IPS-20b (cell line): ENCODE data around the gene KY.

Experiments
- H3K27ac ChIP-seq: one replicate; pipeline ENCODE4 v1.5.1; 2013; ENCODE audit warnings: low read length
- H3K27me3 ChIP-seq: 2 replicates; pipeline ENCODE4 v1.6.1; 2013; ENCODE audit warnings: mild to moderate bottlenecking, low read length, inconsistent platforms; ENCODE audit not compliant: insufficient read depth
- H3K36me3 ChIP-seq: 2 replicates; pipeline ENCODE4 v1.6.1; 2013; ENCODE audit warnings: low read depth, mild to moderate bottlenecking, inconsistent platforms, low read length, moderate library complexity; ENCODE audit not compliant: insufficient read depth
- H3K4me1 ChIP-seq: 2 replicates; pipeline ENCODE4 v1.6.1; 2013; ENCODE audit warnings: mild to moderate bottlenecking, control low read depth, inconsistent platforms, low read length, moderate library complexity; ENCODE audit not compliant: insufficient read depth
- H3K4me3 ChIP-seq: 2 replicates; pipeline ENCODE4 v1.5.1; 2013; ENCODE audit warnings: mild to moderate bottlenecking, low read length, inconsistent platforms
- H3K9ac ChIP-seq: 2 replicates; pipeline ENCODE4 v1.6.1; 2013; ENCODE audit warnings: low read depth, mild to moderate bottlenecking, inconsistent platforms, low read length, moderate library complexity
- H3K9me3 ChIP-seq: 2 replicates; pipeline ENCODE4 v1.6.1; 2013; ENCODE audit warnings: mild to moderate bottlenecking, low read depth, low read length, inconsistent platforms; ENCODE audit not compliant: insufficient read depth

Gene KY

DNA sequence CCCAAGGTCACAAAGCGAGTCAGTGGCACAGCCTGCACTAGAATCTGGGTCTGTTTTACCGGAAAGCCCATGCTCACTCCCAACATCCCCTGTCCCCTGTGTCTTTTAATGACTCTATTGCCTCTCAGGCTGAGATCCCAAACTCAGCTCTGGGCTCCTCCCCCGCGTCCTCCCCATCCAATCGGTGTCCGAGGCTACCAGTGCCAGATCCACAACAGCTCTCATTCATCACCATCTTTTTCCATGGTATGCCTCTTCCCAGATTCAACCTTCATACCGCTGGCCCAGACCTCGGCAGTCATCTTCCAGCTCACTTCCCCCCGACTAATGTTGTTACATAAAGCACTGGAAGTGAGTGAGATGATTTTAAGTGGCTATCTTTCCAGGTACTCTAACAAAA, 16.1 kb upstream of the KY start:
- Histone ChIP-seq H3K4me3 (no peak overlapping the region), H3K27ac (no peak overlapping the region), H3K9ac (no peak overlapping the region), H3K9me3 (no peaks in the 10 kb centered on the region), H3K36me3 (no peaks in the 10 kb centered on the region), H3K4me1 (no peaks in the 10 kb centered on the region), H3K27me3 (no peaks in the 10 kb centered on the region)

DNA sequence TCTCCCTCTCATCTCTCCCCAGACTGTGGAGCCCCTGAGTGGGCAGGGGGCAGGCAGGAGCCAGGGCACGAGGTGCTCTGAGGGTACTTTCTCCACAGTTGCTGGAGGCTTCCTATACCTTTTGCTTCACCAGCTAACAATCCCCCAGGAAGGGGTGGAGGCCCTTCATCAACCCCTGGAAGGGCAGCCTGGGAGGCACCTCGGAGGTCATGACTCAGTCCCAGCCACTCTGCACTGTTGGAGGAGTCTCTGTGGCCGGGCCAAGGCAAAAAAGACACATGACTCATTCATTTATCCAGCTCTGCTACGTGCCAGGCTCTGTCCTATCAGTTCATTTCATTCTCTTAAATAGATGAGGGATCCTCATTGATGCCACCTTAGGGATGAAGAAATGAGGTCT, 15.6 kb upstream of the KY start:
- H3K4me3 ChIP-seq, result no peak overlapping the region
- H3K9me3 ChIP-seq, result no peaks in the 10 kb centered on the region
- H3K4me1 ChIP-seq, result no peaks in the 10 kb centered on the region
- H3K9ac ChIP-seq, result no peak overlapping the region
- H3K27ac ChIP-seq, result no peak overlapping the region
- H3K27me3 ChIP-seq, result no peaks in the 10 kb centered on the region
- no peaks in the 10 kb centered on the region for H3K36me3 ChIP-seq

DNA sequence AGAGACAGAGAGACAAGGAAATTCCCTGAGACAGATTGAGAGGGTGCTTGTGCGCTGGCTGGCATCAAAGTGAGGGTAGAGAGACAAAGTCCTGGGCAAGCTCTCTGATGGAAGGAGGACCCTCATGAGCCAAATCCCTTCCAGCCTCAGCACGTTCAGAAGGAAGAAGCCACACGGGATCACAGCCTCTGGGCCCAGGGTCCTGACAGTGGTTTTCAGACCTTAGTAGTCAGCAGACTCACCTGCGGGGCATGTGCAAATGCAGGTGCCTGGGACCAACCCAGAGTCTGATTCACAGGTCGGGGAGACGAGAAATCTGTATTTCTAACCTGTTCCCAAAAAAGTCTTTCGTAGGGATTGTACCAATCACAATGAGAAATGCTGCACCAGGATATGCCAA, 15.2 kb upstream of the KY start:
- no peaks in the 10 kb centered on the region for H3K36me3 ChIP-seq
- H3K27ac ChIP-seq, result no peak overlapping the region
- H3K9me3 ChIP-seq, result no peaks in the 10 kb centered on the region
- no peaks in the 10 kb centered on the region for H3K4me1 ChIP-seq
- no peaks in the 10 kb centered on the region for H3K27me3 ChIP-seq
- H3K4me3 ChIP-seq, result no peak overlapping the region
- H3K9ac ChIP-seq, result no peak overlapping the region

DNA sequence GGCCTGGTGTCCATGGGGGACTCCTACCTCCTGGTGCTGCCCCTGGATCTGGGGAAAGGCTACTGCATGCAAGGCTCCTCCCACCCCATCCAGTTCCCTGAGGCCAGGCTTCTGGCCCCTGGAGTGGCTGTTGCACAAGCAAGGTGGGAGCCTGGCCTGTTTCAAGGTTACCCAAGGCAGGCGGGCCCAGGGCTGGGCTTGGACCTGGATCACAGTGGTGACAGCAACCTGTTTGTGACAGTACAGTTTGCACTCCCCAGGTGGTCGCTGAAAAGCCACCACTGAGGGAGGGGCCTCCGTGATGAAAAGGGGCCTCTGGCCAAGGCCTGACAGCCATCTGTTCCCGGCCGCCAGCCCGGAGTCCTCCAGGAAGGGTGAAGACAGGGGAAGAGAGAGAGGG, 14.4 kb upstream of the KY start:
- Histone ChIP-seq H3K27ac (no peak overlapping the region), H3K36me3 (no peaks in the 10 kb centered on the region)

DNA sequence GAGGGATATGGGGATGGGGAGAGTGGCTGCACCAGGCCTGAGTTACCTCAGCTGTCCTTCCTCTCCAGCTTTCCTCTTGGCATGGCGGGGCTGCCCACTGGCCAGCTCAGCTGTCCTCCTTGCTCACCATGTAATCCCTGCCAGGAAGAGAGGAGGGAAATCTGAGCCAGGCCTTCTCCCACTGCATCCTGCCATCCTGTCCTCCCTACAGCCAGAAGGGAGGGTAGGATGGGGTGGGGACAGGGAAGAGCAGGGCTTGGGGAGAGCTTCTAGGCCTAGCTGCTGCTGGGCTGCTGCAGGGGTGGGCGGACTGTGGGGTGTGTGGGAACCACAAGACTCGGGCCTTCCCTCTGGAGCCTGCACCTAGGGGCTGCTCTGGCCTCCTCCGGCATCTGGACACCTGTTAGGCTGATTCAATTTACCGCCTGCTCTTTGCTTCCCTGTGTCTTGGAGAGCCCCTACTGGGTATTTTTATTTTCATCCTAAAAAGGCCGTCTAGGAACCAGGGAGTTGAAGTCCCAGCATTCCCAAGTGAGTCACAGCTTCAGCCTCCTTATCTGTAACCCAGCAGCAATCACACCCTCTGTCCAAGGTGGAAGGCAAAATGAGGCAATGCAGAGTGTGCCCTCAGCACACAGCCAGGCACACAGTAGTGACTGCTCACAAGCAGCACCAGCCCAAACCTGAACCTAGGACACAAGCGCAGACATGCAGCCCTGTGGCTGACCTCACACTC, 13.1 kb upstream of the KY start:
- H3K9me3 ChIP-seq, result no peaks in the 10 kb centered on the region
- H3K9ac ChIP-seq, result no peak overlapping the region
- H3K4me3 ChIP-seq, result no peak overlapping the region
- H3K27ac ChIP-seq, result no peak overlapping the region
- H3K27me3 ChIP-seq, result 0 out of 2 replicates have a peak, but pooled peaks cover 3% of the 10 kb centered on the region
- H3K4me1 ChIP-seq, result no peaks in the 10 kb centered on the region; the same call in 1 of the 2 replicates
- H3K36me3 ChIP-seq, result no peaks in the 10 kb centered on the region

More for the DNA sequence above, 14.4 kb upstream of the KY start:
- Histone ChIP-seq H3K9ac (no peak overlapping the region), H3K9me3 (no peaks in the 10 kb centered on the region), H3K4me3 (no peak overlapping the region), H3K4me1 (no peaks in the 10 kb centered on the region), H3K27me3 (0 out of 2 replicates have a peak, but pooled peaks cover 3% of the 10 kb centered on the region)

DNA sequence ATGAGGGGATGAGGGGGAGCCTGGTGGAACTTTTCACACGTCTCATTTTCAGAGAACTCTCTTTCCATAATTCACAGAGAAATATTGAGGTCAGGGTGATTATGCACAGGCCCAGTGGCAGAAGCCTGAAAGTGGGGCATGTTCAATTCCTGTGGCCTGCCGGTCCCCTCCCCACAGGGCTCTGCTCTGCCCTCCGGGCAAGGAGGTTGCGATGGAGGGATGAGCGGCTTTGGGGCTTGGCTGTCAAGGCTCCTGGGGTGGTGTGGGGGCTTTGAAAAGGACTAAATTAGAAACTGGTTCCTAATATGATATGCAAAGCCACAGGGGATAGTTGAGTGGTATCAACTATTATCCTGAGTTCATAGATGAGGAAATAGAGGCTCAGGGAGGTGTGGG, 9.2 kb upstream of the KY start:
- no peaks in the 10 kb centered on the region for H3K9me3 ChIP-seq
- H3K27ac ChIP-seq, result no peak overlapping the region
- H3K4me3 ChIP-seq, result no peak overlapping the region
- H3K36me3 ChIP-seq, result no peaks in the 10 kb centered on the region
- H3K27me3 ChIP-seq, result peaks cover 19% of the 10 kb centered on the region
- H3K9ac ChIP-seq, result no peak overlapping the region
- H3K4me1 ChIP-seq, result no peaks in the 10 kb centered on the region; the same call in 1 of the 2 replicates

DNA sequence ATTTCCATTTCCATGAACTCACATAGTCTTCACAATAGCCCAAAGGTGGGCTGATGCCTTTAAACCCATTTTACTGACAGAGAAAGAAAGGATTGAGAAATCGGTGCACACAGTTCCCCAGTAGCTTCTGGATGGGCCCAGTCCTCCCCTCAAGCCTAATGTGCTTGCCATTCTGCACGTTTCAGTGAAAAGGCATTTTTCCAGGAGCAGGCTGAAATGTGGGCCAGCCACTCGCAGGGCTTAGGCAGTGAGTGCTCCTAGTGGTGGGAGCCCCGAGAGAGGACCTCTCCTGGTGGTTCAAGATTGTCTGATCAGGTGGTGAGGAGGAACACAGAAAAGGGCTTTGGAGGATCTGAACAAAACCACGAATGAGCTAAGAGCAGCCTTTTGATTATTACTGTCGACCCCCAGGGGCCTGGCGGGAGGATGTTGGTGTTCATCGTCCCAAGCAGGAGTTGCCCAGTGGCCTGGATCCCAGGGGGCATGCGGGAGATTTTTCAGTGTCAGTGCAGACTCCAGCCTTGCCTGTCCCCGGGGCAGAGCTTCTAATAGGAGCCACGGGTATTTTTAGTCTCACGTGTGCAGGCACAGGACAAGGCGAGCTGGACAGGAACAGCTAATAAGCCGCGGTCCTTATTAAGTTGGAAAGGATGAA, 8.7 kb upstream of the KY start:
- H3K9me3 ChIP-seq, result no peaks in the 10 kb centered on the region
- no peak overlapping the region for H3K27ac ChIP-seq
- peaks cover 24% of the 10 kb centered on the region for H3K27me3 ChIP-seq
- no peak overlapping the region for H3K9ac ChIP-seq
- no peak overlapping the region for H3K4me3 ChIP-seq
- no peaks in the 10 kb centered on the region for H3K36me3 ChIP-seq
- H3K4me1 ChIP-seq, result no peaks in the 10 kb centered on the region; the same call in 1 of the 2 replicates

DNA sequence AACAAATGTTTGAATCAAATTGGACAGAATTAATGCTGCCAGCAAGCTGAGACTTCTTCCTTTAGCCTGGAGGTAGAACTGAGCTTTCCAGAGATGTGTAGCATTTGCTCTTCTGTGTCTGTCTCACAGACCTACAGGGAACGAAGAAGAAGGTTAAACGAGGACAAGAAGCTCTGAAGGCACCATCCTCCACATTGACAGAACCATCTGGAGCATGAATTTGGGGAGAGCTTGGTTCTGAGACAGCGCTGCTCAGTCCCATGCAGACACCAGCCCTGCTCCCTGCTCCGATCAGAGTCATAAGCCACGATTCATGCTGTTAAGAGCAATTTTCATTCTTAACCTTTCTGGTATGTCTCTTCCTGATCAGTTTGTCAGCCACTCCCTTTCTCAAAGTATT, 7.7 kb upstream of the KY start:
- H3K27me3 ChIP-seq, result peaks cover 34% of the 10 kb centered on the region
- no peak overlapping the region for H3K27ac ChIP-seq
- no peaks in the 10 kb centered on the region; the same call in 1 of the 2 replicates for H3K4me1 ChIP-seq
- no peaks in the 10 kb centered on the region for H3K36me3 ChIP-seq
- no peak overlapping the region for H3K4me3 ChIP-seq
- H3K9me3 ChIP-seq, result no peaks in the 10 kb centered on the region
- no peak overlapping the region for H3K9ac ChIP-seq

DNA sequence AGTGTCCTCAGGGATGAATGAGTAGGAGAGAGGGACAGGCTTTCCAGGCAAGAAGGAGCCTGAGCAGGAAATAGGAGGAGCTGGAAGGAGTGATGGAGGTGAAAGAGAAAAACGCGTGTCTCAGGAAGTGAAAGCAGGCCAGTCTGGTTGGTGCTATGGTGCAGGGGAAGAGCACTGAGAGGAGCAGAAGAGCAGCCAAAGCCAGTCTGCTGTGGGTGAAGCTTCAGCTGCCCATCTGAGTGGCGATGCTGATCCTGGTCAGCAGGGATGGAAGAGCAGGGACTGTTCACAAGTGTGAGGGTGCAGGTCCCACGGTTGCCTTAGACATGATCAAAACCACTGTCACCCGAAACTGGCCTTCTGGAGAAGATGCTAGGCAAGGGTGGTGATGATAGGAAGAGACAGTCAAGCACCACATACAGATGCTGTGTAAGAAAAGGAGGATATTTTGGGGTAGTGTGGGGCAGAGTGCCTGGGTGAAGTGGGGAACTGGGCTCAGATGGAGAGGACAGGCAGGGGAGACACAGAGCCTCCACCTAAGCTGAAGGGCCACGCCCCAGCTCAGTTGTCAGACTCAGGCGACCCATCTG, 5.5 kb upstream of the KY start:
- Histone ChIP-seq H3K36me3 (no peaks in the 10 kb centered on the region), H3K4me1 (peaks cover 5% of the 10 kb centered on the region; the same call in 1 of the 2 replicates), H3K9ac (no peak overlapping the region), H3K27me3 (peaks cover 56% of the 10 kb centered on the region), H3K27ac (no peak overlapping the region), H3K9me3 (no peaks in the 10 kb centered on the region), H3K4me3 (no peak overlapping the region)

DNA sequence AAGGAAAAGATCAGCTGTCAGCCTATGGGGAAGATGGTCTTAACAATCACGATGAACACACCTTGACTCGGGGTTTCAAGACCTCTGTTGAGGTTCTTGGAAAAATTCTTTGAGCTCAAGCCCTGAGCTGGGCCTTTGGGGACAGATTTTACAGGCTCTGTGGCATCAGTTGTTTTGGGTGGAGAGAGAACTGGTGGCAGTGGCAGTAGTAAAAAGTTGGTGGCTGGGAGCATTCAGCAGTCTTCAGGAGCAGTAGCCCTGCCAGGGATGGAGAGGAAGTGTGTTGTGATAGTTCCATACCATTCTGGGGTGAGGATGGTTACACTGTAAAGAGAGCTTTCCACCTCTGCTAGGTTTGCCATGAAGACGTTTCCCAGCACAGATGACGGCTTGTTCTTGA, 4.9 kb upstream of the KY start:
- Histone ChIP-seq H3K36me3 (no peaks in the 10 kb centered on the region), H3K9ac (no peak overlapping the region), H3K27ac (no peak overlapping the region), H3K27me3 (peaks cover 62% of the 10 kb centered on the region), H3K4me3 (no peak overlapping the region), H3K4me1 (peaks cover 7% of the 10 kb centered on the region; the same call in 1 of the 2 replicates), H3K9me3 (no peaks in the 10 kb centered on the region)

DNA sequence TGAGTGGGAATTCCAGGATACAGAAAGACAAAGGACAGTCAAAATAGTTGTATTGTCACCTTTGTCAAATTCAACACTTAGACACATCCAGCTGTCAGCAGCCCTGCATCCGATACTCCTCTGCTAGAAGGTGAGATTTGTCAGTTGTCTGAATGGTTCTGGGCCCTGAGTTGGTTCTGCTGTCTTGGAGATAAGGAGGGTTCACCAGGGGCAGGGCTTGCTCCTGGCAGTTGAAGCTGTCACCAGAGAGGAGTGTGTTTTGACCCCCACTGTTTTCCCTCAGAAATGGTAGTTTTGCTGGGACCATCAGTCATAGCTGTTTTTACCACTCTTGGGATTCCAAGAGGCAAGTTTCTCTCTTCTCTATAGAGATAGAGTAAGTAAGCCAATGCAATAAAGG, 3.2 kb upstream of the KY start:
- Histone ChIP-seq H3K27ac (no peak overlapping the region), H3K4me1 (peaks cover 7% of the 10 kb centered on the region; the same call in 1 of the 2 replicates), H3K9me3 (no peaks in the 10 kb centered on the region), H3K9ac (no peak overlapping the region), H3K4me3 (no peak overlapping the region), H3K27me3 (peaks cover 76% of the 10 kb centered on the region), H3K36me3 (no peaks in the 10 kb centered on the region)
